ENCODE measurements around the gene KRT7. TPM values are rescaled to one million over a fixed set of nuclear protein-coding genes. Genes with fewer than 3 reads are reported as not detected.

Gene KRT7
- total RNA-seq, 2 experiments from 2014 or later: not detected

- DNase-seq (ENCODE audit: low spot score): no peak
- Histone ChIP-seq H3K79me2 (ENCODE audit: insufficient read depth, low read depth, low read length) (no peaks in the 10 kb centered on the region), H3K27ac (ENCODE audit: low read depth, low read length, poor library complexity, severe bottlenecking) (no peak overlapping the region), H2AFZ (ENCODE audit: low read length) (no peak overlapping the region), H3K4me2 (ENCODE audit: low read length) (no peak overlapping the region), H4K20me1 (ENCODE audit: insufficient read depth, low read length) (no peaks in the 10 kb centered on the region), H3K4me3 (ENCODE audit: low read depth, low read length, poor library complexity, severe bottlenecking) (no peak overlapping the region), H3K9me2 (ENCODE audit: insufficient read depth, low read length) (no peaks in the 10 kb centered on the region), H3K4me1 (ENCODE audit: insufficient read depth, low read length, poor library complexity, severe bottlenecking) (no peaks in the 10 kb centered on the region), H3K9me3 (ENCODE audit: low read length) (no peaks in the 10 kb centered on the region), H3K36me3 (ENCODE audit: insufficient read depth, low read length) (no peaks in the 10 kb centered on the region)
- ChIA-PET POLR2A (interaction anchor here (0.7 kb wide), 1 partner anchor 315 kb away, joined by 3 read pairs; no protein-coding TSS in a partner anchor), CTCF (ENCODE audit: unreplicated experiment) (no interaction called here)
- intact Hi-C loops (cut with micrococcal nuclease; ENCODE audit: unreplicated experiment): no loop called here
- TF ChIP-seq EZH2phosphoT487 (IDR thresholded peaks at IDR 0.05; ENCODE audit: borderline replicate concordance, low read depth, low read length): no peak
- TF ChIP-seq, protein P1, sequence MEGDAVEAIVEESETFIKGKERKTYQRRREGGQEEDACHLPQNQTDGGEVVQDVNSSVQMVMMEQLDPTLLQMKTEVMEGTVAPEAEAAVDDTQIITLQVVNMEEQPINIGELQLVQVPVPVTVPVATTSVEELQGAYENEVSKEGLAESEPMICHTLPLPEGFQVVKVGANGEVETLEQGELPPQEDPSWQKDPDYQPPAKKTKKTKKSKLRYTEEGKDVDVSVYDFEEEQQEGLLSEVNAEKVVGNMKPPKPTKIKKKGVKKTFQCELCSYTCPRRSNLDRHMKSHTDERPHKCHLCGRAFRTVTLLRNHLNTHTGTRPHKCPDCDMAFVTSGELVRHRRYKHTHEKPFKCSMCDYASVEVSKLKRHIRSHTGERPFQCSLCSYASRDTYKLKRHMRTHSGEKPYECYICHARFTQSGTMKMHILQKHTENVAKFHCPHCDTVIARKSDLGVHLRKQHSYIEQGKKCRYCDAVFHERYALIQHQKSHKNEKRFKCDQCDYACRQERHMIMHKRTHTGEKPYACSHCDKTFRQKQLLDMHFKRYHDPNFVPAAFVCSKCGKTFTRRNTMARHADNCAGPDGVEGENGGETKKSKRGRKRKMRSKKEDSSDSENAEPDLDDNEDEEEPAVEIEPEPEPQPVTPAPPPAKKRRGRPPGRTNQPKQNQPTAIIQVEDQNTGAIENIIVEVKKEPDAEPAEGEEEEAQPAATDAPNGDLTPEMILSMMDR (conservative IDR thresholded peaks at IDR 0.05; ENCODE audit: low read length): no peak
- no TSS peak for BruUV-seq (replicated peaks)
Measured at GRCh38 chr12:52263761-52264434, 30.9 kb downstream of the KRT7 start.

- Histone ChIP-seq H3K4me2 (ENCODE audit: low read length) (no peak overlapping the region), H3K4me3 (ENCODE audit: low read depth, low read length, poor library complexity, severe bottlenecking) (no peak overlapping the region), H4K20me1 (ENCODE audit: insufficient read depth, low read length) (no peaks in the 10 kb centered on the region), H3K9me3 (ENCODE audit: low read length) (no peaks in the 10 kb centered on the region), H3K27ac (ENCODE audit: low read depth, low read length, poor library complexity, severe bottlenecking) (no peak overlapping the region), H3K4me1 (ENCODE audit: insufficient read depth, low read length, poor library complexity, severe bottlenecking) (no peaks in the 10 kb centered on the region), H3K36me3 (ENCODE audit: insufficient read depth, low read length) (no peaks in the 10 kb centered on the region), H3K79me2 (ENCODE audit: insufficient read depth, low read depth, low read length) (no peaks in the 10 kb centered on the region), H2AFZ (ENCODE audit: low read length) (no peak overlapping the region), H3K9me2 (ENCODE audit: insufficient read depth, low read length) (no peaks in the 10 kb centered on the region)
- no peak for TF ChIP-seq EZH2phosphoT487 (IDR thresholded peaks at IDR 0.05; ENCODE audit: borderline replicate concordance, low read depth, low read length)
- TF ChIP-seq, protein P1 (conservative IDR thresholded peaks at IDR 0.05; ENCODE audit: low read length): no peak
- intact Hi-C loops (cut with micrococcal nuclease; ENCODE audit: unreplicated experiment): no loop called here
- POLR2A ChIA-PET: interaction anchor here (0.7 kb wide), 1 partner anchor 315 kb away, joined by 3 read pairs; no protein-coding TSS in a partner anchor
- no TSS peak for BruUV-seq (replicated peaks)
- no peak for DNase-seq (ENCODE audit: low spot score)
- CTCF ChIA-PET (ENCODE audit: unreplicated experiment): no interaction called here
Measured at GRCh38 chr12:52264435-52264825, 31.4 kb downstream of the KRT7 start.

- no peaks in the 10 kb centered on the region for H3K4me1 ChIP-seq (ENCODE audit: insufficient read depth, low read length, poor library complexity, severe bottlenecking)
- no peaks in the 10 kb centered on the region for H3K9me2 ChIP-seq (ENCODE audit: insufficient read depth, low read length)
- H2AFZ ChIP-seq (ENCODE audit: low read length): no peak overlapping the region
- no peak overlapping the region for H3K4me2 ChIP-seq (ENCODE audit: low read length)
- H3K9me3 ChIP-seq (ENCODE audit: low read length): no peaks in the 10 kb centered on the region
- no peak for TF ChIP-seq EZH2phosphoT487 (IDR thresholded peaks at IDR 0.05; ENCODE audit: borderline replicate concordance, low read depth, low read length)
- TF ChIP-seq, protein P1 (conservative IDR thresholded peaks at IDR 0.05; ENCODE audit: low read length): no peak
- no peaks in the 10 kb centered on the region for H3K79me2 ChIP-seq (ENCODE audit: insufficient read depth, low read depth, low read length)
- CTCF ChIA-PET (ENCODE audit: unreplicated experiment): no interaction called here
- H3K27ac ChIP-seq (ENCODE audit: low read depth, low read length, poor library complexity, severe bottlenecking): no peak overlapping the region
- no peaks in the 10 kb centered on the region for H3K36me3 ChIP-seq (ENCODE audit: insufficient read depth, low read length)
- intact Hi-C loops (cut with micrococcal nuclease; ENCODE audit: unreplicated experiment): no loop called here
- no peak overlapping the region for H3K4me3 ChIP-seq (ENCODE audit: low read depth, low read length, poor library complexity, severe bottlenecking)
- H4K20me1 ChIP-seq (ENCODE audit: insufficient read depth, low read length): no peaks in the 10 kb centered on the region
- POLR2A ChIA-PET: interaction anchor here (0.7 kb wide), 1 partner anchor 9 kb away, joined by 3 read pairs; no protein-coding TSS in a partner anchor
- DNase-seq (ENCODE audit: low spot score): no peak
- BruUV-seq (replicated peaks): no TSS peak
Measured at GRCh38 chr12:52266514-52266913, 33.5 kb downstream of the KRT7 start.
